ENCODE data around the gene DMD. TPM values are rescaled to one million over a fixed set of nuclear protein-coding genes. Genes with fewer than 3 reads are reported as not detected.

DMD gene
- total and polyA plus RNA-seq, 7 donors: 2.5 to 260 (median 183) TPM

DNA sequence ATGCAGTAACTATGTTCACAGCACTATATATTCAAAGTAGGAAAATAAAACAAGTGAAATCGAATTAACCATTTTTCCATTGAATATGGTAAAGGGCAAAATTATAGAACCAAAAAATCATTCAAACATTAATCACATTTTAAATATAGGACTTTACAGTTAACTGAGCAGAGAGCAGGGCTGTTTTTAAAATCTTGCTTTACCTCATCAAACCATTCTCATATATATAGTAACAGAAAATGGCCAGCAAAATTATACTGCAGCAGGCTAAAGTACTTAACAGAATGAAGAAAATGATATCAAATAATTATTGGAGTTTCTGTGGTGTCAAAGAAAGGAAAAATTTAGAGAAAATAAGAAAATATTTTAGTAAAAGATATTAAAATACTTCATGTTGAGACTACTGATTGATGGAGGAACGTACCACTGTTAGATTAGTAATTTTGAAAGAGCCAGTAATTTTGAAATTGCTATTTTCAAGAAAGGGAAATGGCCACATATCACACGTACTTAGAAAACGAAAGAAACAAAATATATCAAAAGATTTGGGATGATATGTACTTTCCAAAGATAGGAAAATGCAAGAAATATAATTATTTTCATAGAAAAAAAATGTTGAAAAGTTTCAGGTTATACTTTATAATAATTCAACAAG lies 813.7 kb downstream of the DMD start:
- intact Hi-C loops (cut with DNase I): no loop called here
- H3K4me1 ChIP-seq: no peaks in the 10 kb centered on the region
- H3K4me3 ChIP-seq: no peak overlapping the region
- DNase-seq: no peak
- no peaks in the 10 kb centered on the region for H3K9me3 ChIP-seq
- WGBS, 2 donors: 79 to 87% methylated on average over 4 of the region's 4 CpGs
- H3K27ac ChIP-seq: no peak overlapping the region
- no peaks in the 10 kb centered on the region for H3K27me3 ChIP-seq
- H3K36me3 ChIP-seq: no peaks in the 10 kb centered on the region
- no peak for TF ChIP-seq POLR2AphosphoS5 (IDR thresholded peaks at IDR 0.05)
- no peak for TF ChIP-seq POLR2A (IDR thresholded peaks at IDR 0.05)
- TF ChIP-seq, protein P1, sequence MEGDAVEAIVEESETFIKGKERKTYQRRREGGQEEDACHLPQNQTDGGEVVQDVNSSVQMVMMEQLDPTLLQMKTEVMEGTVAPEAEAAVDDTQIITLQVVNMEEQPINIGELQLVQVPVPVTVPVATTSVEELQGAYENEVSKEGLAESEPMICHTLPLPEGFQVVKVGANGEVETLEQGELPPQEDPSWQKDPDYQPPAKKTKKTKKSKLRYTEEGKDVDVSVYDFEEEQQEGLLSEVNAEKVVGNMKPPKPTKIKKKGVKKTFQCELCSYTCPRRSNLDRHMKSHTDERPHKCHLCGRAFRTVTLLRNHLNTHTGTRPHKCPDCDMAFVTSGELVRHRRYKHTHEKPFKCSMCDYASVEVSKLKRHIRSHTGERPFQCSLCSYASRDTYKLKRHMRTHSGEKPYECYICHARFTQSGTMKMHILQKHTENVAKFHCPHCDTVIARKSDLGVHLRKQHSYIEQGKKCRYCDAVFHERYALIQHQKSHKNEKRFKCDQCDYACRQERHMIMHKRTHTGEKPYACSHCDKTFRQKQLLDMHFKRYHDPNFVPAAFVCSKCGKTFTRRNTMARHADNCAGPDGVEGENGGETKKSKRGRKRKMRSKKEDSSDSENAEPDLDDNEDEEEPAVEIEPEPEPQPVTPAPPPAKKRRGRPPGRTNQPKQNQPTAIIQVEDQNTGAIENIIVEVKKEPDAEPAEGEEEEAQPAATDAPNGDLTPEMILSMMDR (IDR thresholded peaks at IDR 0.05): no peak
- no peak for TF ChIP-seq EP300 (IDR thresholded peaks at IDR 0.05)

DNA sequence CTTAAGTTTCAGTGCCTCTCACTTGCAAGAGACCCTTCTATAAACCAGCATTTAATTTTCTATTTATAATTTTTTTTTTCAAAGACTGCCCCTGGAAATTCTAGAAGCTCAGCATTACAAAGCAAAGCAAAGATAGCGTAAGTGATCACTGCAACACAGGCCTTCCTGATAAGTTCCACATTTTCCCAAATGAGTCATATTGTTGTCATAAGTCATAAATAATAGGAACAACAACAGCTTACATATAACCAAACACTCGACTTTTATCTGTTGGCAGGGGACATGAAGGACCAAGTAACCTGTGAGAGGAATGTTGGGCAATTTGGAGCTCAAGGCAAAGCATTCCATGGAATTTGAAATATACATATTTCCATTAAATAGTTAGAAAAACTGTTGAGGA lies 815.5 kb downstream of the DMD start:
- Histone ChIP-seq H3K27ac (no peak overlapping the region), H3K4me3 (no peak overlapping the region), H3K4me1 (no peaks in the 10 kb centered on the region), H3K27me3 (no peaks in the 10 kb centered on the region), H3K36me3 (no peaks in the 10 kb centered on the region), H3K9me3 (no peaks in the 10 kb centered on the region)
- intact Hi-C loops (cut with DNase I): no loop called here
- WGBS, 2 donors: 57 to 60% methylated on average over 2 of the region's 2 CpGs
- no peak for DNase-seq
- TF ChIP-seq POLR2A (IDR thresholded peaks at IDR 0.05): no peak
- no peak for TF ChIP-seq POLR2AphosphoS5 (IDR thresholded peaks at IDR 0.05)
- TF ChIP-seq, protein P1 (IDR thresholded peaks at IDR 0.05): no peak
- TF ChIP-seq EP300 (IDR thresholded peaks at IDR 0.05): no peak

DNA sequence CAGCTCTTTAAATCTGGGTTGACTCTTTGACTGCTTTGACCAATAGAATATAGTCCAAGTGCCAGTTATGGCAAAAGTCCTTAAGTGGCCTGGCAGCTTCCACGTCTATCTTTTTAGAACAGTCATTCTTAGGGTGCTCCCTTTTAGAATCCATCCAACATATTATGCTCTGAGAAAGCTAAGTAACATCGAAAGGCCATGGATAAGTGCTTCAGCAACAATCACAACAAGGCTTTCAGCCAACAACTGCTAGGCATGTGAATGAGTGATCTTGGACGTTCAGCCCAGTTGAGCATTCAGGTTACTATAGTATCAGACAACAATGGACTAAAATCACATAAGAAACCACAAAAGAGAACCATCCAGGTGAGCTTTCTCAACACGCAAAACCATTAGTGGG lies 818.7 kb downstream of the DMD start:
- Histone ChIP-seq H3K4me1 (no peaks in the 10 kb centered on the region), H3K4me3 (no peak overlapping the region), H3K9me3 (no peaks in the 10 kb centered on the region), H3K27me3 (no peaks in the 10 kb centered on the region), H3K27ac (no peak overlapping the region), H3K36me3 (no peaks in the 10 kb centered on the region)
- DNase-seq: no peak
- WGBS, 2 donors: 92% methylated on average over 4 of the region's 4 CpGs
- TF ChIP-seq POLR2AphosphoS5 (IDR thresholded peaks at IDR 0.05): no peak
- no peak for TF ChIP-seq POLR2A (IDR thresholded peaks at IDR 0.05)
- no peak for TF ChIP-seq EP300 (IDR thresholded peaks at IDR 0.05)
- TF ChIP-seq, protein P1 (IDR thresholded peaks at IDR 0.05): no peak
- intact Hi-C loops (cut with DNase I): no loop called here

DNA sequence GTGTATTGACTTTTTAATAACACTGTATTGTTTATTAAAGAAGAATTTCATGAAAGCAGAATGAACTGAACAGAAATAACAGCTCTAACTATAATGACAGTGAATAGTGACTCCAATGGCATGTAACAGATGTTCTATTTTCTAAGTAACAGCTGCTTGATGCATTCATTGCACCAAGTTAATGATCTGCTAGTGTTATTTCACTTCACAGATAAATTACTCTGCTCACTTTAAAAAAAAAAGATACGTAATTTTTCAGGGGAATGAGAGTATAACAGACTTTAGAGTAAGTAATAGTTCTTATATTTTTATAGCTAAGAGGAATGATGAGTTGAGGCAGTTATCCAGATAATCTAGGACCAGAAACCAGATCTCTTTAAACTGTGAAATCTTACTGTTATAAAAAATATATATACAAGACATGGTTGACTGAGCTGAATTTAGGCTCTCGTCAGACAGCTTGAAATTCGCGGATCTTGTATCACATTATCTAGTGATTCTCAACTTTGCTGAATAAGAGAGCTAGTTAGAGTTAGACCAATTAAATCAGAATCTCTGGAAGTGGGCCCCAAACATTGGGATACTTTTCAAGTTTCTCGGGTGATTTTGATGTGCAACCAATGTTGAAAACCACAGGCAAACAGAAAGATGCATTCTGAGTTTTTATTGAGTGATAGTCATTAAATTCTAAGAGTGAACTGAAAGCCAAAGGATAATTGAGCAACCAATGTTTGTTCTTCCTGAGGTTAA lies 840.7 kb downstream of the DMD start:
- Histone ChIP-seq H3K4me3 (no peak overlapping the region), H3K9me3 (no peaks in the 10 kb centered on the region), H3K27ac (no peak overlapping the region), H3K36me3 (no peaks in the 10 kb centered on the region), H3K27me3 (no peaks in the 10 kb centered on the region), H3K4me1 (no peaks in the 10 kb centered on the region)
- TF ChIP-seq EP300 (IDR thresholded peaks at IDR 0.05): no peak
- 14 to 59% methylated on average over 5 of the region's 5 CpGs for WGBS, 2 donors
- intact Hi-C loops (cut with DNase I): no loop called here
- DNase-seq: no peak

DNA sequence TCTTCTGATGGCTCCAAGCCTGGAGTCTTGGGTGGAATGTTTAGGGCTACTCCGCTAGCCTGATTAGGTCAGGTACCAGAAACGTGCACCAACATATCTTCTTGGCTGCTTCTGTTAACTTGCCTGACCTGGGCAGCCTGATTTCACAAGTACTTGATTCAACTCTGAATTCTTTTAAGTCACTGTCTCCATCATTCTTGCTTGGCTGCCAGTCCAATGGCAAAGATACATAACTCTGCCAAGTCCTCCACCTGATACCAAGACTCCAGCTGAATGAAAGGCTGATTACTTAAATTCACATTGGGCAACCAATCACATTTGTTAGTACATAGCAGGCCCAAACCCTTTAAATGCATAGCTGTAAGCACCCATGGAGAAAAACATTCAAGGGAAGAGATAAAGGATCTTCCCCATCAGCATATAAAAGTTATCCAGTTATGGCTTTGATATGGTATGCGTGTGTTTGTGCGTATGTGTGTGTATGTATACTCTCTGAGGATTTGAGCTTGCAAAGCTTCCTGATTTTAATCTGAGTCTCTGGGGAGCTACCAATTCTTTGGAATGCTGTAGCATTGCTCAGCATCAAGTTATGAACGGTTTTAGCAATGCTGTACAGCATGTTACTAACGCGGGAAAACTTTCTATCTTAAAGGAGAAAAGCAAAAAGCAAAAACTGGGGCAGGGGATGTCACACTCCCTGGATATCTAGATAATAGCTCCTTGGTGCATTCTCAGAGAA lies 917.2 kb downstream of the DMD start:
- no peaks in the 10 kb centered on the region for H3K9me3 ChIP-seq
- no peaks in the 10 kb centered on the region for H3K36me3 ChIP-seq
- no peaks in the 10 kb centered on the region for H3K27me3 ChIP-seq
- DNase-seq: no peak
- no peak overlapping the region for H3K4me3 ChIP-seq
- H3K4me1 ChIP-seq: no peaks in the 10 kb centered on the region
- 78 to 89% methylated on average over 7 of the region's 7 CpGs for WGBS, 2 donors
- TF ChIP-seq POLR2A (IDR thresholded peaks at IDR 0.05): no peak
- no peak for TF ChIP-seq EP300 (IDR thresholded peaks at IDR 0.05)
- no peak for TF ChIP-seq POLR2AphosphoS5 (IDR thresholded peaks at IDR 0.05)
- TF ChIP-seq, protein P1 (IDR thresholded peaks at IDR 0.05): no peak
- intact Hi-C loops (cut with DNase I): no loop called here
- no peak overlapping the region for H3K27ac ChIP-seq

Measured in sigmoid colon (tissue), 7 donors.